ENCODE results near the gene BBS9.
"Not testable (repeated sequence)": the region's sequence is repeated elsewhere in the genome, so short reads cannot be mapped to it uniquely, and the experiment has no call there.

Gene BBS9

DNA sequence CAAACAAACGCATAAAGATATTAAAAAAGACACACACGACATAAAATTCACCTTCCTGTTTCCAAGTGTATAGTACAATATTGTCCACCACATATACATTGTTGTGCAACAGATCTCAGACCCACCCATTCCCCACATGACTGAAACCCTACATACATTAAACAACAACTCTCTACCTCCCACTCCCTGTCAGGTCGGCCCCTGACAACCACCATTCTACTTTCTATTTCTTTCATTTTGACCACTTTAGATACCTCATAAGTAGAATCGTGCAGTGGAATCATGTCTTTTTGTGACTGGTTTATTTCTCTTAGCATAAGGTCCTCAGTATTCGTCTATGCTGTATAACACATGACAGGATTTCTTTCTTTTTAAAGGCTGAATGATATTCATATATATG, 320.5 kb downstream of the BBS9 start:
- no peak for DNase-seq

DNA sequence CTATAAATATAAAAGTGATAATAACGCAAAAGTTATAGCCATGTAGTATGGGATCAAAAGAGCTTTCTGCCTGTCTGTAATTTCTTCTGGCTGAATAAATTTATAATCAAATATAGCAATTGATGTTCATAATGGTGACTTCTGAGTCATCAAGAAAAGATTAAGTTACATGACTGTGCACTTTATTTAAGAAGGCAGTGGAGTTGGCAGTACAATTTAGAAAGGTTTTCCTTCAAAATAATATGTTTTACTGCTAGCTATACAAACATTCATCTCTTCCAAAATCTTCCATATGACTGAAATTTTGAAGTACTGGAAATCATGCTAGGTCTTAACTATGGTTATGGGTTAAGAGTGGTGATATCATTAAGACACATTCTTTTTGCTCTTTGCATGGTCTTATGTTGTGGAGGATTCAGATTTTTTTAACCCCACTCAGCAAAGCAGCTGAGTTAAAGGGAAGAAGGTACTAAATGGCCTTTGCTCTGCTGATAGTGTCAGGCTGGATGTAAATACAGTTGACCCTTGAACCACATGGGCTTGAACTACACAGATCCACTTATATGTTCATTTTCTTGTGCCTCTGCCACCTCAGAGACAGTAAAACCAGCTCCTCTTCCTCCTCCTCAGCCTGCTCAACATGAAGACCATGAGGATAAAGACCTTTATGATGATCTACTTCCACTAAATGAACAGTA, 323.6 kb downstream of the BBS9 start:
- no peak for DNase-seq

GRCh38 chr7:33457039-33457438, 327.7 kb downstream of the BBS9 start:
- DNase-seq = no peak

GRCh38 chr7:33458581-33458980, 329.2 kb downstream of the BBS9 start:
- no peak for DNase-seq

DNA sequence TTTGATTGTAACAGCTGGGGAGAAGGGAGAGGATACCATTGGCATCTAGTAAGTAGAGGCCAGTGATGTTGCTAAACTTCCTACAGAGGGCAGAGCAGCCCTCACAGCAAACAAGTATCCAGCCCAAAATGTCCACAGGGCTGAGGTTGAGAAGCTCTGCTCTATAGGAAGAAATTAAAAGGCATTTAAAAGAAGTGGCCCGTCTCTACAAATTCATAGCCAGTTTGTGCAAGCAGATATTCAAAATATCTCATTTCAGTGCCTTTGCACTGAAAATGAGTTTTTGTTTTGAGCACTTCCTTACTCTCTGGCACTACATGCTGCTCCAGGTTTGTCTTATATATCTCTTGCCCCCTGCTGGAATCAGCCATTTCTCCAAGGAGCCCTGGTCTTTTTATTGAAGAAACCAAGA, 330.0 kb downstream of the BBS9 start:
- DNase-seq = peak; percentile 50

DNA sequence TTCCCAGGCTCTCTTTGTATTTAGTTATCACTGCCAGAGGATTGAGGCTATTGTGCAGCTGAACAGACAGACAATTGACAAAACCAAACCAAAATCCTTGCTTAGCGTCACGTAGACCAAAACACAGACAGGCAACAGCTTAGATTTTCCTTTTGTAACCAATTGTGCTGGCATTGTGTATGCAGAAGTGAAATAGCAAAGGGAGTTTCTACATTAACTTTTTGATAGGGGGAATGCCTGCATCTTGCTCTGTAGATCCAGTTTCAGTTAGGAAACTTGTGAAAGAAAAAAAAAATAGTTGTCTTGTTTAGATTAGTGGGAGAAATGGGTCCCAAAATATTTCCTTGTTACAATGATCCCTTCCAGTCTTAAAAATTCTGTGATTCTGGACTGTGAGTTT, 333.8 kb downstream of the BBS9 start:
- DNase-seq = no peak

DNA sequence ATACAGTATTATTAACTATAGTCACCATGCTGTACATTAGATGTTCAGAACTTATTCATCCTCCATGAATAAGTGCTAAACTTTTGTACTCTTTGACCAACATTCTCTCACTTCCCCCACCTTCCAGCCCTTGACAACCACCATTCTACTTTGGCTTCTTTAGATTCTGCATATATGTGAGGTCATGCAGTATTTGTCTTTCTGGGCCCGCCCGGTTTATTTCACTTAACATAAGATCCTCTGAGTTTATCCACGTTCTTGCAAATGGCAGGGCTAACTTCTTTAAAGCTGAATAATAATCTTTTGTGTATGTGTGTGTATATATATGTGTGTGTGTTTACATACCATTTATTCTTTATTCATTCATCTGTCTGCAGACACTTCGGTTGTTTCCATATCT, 336.8 kb downstream of the BBS9 start:
- no peak for DNase-seq

- DNase-seq = no peak
Observed at GRCh38 chr7:33471636-33472242, 342.4 kb downstream of the BBS9 start.

- no peak for DNase-seq
Observed at GRCh38 chr7:33472348-33473025, 343.1 kb downstream of the BBS9 start.

DNA sequence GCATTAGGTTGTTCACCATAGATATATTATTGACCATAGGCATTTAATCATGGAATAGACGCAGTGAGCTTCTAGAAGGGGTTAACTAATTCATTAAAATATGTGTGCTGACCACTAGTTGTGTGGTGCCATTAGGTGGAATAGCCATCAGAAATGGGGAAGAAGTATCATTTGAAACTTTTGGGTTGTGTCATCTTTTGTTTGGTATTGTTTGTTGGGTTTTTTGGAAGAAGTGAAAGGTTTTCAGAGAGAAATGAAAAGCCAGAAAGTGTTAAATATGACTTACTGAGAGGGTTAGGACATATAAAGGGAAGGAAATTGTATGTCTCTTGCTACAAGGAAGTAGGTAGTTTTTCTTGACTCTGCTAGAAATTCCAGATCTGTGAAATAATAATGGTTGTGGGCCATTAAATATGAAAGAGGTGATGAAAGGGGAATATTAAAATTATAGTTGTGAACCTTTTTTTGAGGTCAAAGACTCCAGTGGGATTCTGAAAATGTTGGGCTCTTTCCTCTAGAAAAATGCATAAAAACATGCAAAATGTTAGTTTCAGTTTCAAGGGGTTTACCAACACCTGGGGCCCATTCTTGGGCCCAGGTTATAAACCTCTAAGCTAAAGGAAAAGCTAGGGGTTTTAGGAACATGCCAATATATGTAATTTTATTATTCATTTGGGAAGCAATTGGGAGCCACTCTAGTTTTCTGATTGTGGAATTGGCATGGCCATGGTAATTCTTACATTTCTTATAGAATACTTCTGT, 348.5 kb downstream of the BBS9 start:
- no peak for DNase-seq

DNA sequence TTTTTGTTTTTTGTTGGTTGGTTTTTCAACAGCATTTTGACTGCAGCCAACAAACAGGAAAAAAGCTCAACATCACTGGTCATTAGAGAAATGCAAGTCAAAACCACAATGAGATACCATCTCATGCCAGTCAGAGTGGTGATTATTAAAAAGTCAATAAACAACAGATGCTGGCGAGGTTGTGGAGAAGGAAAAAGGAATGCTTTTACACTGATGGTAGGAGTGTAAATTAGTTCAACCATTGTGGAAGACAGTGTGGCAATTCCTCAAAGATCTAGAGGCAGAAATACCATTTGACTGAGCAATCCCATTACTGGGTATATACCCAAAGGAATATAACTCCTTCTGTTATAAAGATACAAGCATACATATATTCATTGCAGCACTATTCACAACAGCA, 355.1 kb downstream of the BBS9 start:
- not testable (repeated sequence) for DNase-seq

DNA sequence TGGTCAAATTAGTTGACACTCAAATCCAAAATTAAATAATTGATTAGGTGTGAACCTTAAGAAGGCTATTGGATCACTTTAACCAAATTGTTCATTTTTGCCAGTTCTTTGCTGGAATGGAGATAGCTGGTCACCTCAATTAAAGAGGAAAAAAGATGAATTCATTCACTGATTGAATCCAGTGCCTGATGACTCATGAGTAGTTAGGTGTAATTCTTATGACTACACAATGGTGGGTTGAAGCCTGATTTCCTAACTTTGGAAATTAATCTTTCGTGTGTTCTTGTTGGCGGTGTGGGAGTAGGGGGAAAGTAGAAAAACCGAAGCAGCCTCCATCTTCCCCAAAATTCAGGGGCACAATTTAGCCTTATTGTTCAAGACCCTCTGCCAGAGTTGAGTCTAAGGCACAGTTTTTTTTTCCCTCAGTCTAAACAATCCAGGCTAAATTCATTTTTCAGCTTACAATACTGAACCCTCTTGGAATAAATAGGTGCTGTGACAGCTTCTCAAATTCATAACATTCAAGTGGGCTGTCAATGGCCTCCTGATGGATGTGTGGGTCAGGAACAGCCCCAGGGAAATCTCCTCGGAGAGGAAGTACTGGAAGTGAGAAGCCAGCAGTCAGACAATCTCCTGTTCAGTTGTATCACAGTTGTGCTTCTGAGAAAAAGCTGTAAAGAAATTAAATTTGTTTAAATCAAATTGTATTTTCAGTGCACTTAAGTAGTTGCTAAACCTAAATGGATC, 356.6 kb downstream of the BBS9 start:
- no peak for DNase-seq

DNA sequence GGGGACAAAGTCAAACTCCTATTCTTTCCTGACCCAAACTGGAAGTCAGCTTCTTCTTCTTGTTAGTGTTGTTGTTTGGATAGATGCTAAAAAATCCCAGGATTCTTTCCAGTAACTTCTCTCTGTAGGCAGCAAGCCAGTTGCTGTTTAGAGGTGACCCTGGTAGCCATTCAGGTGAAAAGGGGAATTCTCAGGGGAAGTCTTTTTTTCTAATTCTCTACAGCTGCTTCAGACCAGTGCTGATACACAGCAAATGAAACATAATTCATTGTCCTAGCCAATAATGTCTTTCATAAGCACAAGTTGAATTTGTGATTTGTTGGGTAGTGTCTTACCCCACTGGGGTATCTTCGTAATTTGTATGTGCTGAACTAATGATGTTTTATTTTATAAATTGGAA, 357.3 kb downstream of the BBS9 start:
- DNase-seq = no peak

DNA sequence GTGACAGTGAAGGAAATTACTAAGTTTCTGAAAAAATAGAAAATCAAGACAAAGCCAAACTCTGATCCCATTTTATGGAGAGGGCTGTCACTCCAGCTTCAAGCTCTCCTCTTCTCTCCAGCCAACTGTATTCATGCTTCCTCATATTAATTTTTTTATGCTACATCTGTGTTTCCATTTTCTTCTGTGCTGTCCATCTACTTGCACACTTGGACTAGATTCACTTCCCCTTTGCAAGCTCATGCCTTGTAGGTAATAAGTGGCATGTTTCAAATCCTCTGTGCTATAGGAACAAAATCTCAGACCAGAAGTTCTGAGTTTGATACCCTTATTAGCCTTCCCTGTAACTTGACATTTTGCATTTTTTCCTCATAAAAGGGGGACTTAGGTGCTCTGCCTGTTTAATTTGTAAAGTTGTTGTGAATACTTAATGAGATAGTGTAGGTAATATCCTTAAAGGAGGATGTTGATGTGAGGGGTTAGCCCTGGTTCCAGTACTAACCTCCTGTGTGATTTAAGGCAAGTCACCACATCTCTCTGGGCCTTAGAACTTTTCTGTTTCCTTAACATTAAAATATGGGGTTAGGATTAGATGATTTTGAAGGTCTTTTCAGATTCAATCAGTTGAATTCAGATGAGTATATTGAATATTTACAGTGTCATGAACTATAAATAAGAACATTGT, 358.8 kb downstream of the BBS9 start:
- DNase-seq = no peak

DNA sequence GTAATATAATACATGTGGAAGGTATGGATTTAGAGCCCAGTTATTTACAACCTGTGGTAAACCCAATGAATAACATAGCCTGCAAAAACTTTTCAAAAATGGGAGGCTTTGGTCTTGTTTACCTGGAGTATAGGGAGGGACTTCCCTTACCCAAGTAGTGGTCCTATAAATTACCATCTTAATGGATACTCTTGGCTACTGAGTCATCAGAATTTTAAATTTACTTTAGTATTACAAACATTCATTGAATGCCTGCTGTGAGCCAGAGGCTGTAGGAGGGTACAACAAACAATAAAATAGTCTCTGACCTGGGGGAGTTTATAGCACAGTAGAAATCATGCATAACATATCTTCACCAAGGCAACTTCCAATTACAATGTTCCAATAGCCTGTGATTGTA, 365.1 kb downstream of the BBS9 start:
- peak; percentile 73 for DNase-seq

DNA sequence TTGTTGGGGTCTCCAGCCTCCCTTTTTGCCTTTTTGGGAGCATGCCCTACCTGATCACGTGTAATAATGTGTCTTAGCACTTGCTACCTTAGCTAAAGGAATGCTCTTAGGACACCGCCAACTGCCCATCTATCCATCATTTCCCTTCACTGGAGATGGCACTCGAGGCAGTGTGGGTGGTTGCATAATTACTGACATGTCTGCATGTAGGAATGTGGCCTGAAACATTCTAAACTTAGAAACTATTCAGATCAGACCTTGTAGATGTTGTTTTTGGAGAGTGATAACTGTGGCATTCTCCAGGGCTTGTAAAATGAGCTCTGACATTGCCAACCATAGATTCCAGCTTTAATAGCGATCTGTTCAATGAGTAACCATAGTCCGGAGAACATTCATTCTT, 365.8 kb downstream of the BBS9 start:
- DNase-seq = no peak

DNA sequence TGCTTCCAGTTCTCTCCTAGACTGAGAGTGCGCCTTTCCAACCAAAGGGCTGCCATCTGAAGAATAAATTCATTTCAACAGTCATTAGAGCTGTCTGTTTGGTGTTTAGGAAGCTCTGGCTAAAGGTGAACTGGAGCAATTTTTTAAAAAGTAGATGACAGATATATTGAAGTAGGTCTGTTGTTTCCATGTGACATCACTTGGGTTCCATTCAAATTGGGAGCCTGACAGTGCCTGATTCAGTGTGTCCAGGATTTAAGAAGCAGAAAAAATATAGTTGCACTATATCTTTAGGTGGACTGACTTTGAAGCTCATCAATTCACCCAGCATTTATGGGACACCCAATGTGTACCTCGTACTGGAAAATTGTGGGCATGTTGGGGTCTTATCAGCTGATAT, 367.7 kb downstream of the BBS9 start:
- DNase-seq = no peak

GRCh38 chr7:33500703-33501701, 371.6 kb downstream of the BBS9 start:
- no peak for DNase-seq

GRCh38 chr7:33503014-33503413, 373.6 kb downstream of the BBS9 start:
- DNase-seq = no peak

- DNase-seq = no peak
Observed at GRCh38 chr7:33503736-33504135, 374.4 kb downstream of the BBS9 start.

- no peak for DNase-seq
Observed at GRCh38 chr7:33504266-33504665, 374.9 kb downstream of the BBS9 start.
